HFF-Myc (cell line): Measurements from ENCODE around the gene DPEP2.
A peak's percentile ranks its signal among the peaks of the same experiment; 100 is the strongest.
"Not testable (repeated sequence)": the region's sequence is repeated elsewhere in the genome, so short reads cannot be mapped to it uniquely, and the experiment has no call there.

ENCODE experiments used
- DNase-seq: peaks from one replicate; pipeline ENCODE4 v3.0.0-alpha.2; 2011; ENCODE audit warnings: low read depth; ENCODE audit errors: extremely low read depth
- H3K4me3 ChIP-seq: replicated peaks from 2 replicates; pipeline ENCODE4 v1.5.1; 2011; ENCODE audit warnings: low read depth, mild to moderate bottlenecking, control low read depth, low read length
- TF ChIP-seq, protein P1 (sequence below): IDR thresholded peaks from 2 replicates; pipeline ENCODE4 v1.5.1; 2012; ENCODE audit warnings: mild to moderate bottlenecking, low read depth, low read length, control low read depth; ENCODE audit errors: missing control alignments

DPEP2 gene

GRCh38 chr16:68021490-68021889 is 22.2 kb upstream of the DPEP2 start:
- TF ChIP-seq, protein P1, sequence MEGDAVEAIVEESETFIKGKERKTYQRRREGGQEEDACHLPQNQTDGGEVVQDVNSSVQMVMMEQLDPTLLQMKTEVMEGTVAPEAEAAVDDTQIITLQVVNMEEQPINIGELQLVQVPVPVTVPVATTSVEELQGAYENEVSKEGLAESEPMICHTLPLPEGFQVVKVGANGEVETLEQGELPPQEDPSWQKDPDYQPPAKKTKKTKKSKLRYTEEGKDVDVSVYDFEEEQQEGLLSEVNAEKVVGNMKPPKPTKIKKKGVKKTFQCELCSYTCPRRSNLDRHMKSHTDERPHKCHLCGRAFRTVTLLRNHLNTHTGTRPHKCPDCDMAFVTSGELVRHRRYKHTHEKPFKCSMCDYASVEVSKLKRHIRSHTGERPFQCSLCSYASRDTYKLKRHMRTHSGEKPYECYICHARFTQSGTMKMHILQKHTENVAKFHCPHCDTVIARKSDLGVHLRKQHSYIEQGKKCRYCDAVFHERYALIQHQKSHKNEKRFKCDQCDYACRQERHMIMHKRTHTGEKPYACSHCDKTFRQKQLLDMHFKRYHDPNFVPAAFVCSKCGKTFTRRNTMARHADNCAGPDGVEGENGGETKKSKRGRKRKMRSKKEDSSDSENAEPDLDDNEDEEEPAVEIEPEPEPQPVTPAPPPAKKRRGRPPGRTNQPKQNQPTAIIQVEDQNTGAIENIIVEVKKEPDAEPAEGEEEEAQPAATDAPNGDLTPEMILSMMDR, result no peak
- H3K4me3 ChIP-seq, result peak overlapping the region; percentile 99
- no peak for DNase-seq

- DNase-seq, result no peak
- TF ChIP-seq, protein P1, result no peak
- no peak overlapping the region for H3K4me3 ChIP-seq
Measured at GRCh38 chr16:68019167-68019680, 19.9 kb upstream of the DPEP2 start.

GRCh38 chr16:68015681-68016080 is 16.4 kb upstream of the DPEP2 start, which contains the start of gene DPEP2NB:
Gene DPEP2NB (minus strand): TSS chr16:68015911. CDS start chr16:68015770, 141 bp downstream.
- TF ChIP-seq, protein P1, result no peak
- no peak for DNase-seq
- no peak within 1 kb of the TSS for H3K4me3 ChIP-seq

DNA sequence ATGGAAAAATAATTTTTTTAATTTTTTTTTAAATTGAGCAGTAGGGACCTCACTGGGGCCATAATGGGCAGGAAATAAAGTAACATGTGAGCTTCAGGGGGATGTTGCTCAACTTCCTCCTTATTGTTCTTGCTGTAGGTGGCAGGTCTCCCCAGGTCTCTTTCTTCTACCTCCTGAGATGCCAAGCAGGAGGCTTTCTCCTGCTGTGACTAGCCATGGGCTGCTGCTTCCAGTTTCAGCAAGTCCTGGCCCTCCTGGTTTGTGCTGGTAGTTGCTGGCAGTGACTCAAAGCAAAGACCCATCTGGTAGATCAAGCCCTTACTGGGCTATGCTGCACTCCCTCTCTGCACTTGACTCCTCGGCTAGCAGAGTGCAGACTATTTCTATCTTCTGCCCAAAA is 14.2 kb upstream of the DPEP2 start:
- no peak overlapping the region for H3K4me3 ChIP-seq
- TF ChIP-seq, protein P1, result no peak
- DNase-seq, result no peak

- not testable (repeated sequence) for H3K4me3 ChIP-seq
Measured at GRCh38 chr16:68009872-68010271, 10.6 kb upstream of the DPEP2 start.

DNA sequence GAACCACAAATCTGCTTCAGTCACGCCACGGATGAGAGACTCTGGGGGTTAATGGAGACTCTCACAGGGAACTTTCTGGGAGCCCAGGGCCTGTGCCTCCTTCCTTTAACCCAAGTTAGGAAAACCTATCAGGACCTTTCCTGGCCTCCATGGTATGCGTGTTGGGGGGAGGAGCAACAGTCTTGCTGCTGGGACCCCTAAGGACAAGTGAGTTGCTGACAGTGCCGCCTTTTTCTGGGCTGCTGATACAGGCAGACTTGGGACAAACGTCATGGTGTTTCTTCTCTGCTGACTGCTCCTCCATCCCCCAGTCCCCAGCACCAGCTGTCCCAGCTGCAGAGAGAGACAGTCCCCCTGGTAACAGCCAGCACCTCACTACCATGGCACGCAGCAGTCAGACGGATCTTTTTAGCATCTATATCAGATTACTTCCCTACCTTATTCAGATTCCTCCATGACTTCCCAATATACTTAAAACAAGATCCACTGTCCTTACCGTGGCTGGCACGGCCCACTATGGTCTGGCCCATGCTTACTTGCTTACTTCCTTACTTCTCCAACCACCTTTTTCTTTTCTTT is 10.0 kb upstream of the DPEP2 start:
- TF ChIP-seq, protein P1, result no peak
- DNase-seq, result no peak

More at GRCh38 chr16:68009872-68010271, 10.6 kb upstream of the DPEP2 start:
- DNase-seq, result not testable (repeated sequence)

GRCh38 chr16:68005786-68006286 is 6.6 kb upstream of the DPEP2 start:
- H3K4me3 ChIP-seq, result no peak overlapping the region
- DNase-seq, result no peak

More for the DNA sequence above, 10.0 kb upstream of the DPEP2 start:
- H3K4me3 ChIP-seq, result no peak overlapping the region

More at GRCh38 chr16:68005786-68006286, 6.6 kb upstream of the DPEP2 start:
- TF ChIP-seq, protein P1, result no peak
